ENCODE data around the gene CNIH3.

DNA sequence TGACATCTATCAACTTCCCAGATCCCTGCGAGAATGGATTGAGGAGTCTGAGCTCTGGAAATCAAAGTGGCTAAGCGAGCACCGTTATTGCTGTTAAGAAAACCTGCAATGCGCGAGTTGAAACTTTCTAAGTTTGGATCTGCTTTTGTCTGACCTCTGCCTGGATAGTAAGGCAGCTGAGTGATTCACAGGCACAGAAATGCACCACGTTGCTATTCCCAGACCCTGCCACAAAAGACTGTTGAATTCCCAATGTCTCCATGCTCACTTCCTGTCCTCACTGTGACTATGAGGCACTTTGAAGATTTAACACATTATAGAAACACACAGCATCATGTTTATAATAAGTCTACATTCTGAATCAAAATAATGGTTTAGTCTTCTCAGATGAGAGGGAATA lies 27.1 kb upstream of the CNIH3 start:
- TF ChIP-seq GLIS3 (CRISPR knock-in tag; IDR thresholded peaks at IDR 0.05) = no peak
- no peak for TF ChIP-seq PPARA (CRISPR knock-in tag; IDR thresholded peaks at IDR 0.05; ENCODE audit: borderline replicate concordance)
- no peak for TF ChIP-seq SNAI2 (CRISPR knock-in tag; IDR thresholded peaks at IDR 0.05)
- TF ChIP-seq OSR1 (CRISPR knock-in tag; IDR thresholded peaks at IDR 0.05) = no peak
- TF ChIP-seq, protein P1, sequence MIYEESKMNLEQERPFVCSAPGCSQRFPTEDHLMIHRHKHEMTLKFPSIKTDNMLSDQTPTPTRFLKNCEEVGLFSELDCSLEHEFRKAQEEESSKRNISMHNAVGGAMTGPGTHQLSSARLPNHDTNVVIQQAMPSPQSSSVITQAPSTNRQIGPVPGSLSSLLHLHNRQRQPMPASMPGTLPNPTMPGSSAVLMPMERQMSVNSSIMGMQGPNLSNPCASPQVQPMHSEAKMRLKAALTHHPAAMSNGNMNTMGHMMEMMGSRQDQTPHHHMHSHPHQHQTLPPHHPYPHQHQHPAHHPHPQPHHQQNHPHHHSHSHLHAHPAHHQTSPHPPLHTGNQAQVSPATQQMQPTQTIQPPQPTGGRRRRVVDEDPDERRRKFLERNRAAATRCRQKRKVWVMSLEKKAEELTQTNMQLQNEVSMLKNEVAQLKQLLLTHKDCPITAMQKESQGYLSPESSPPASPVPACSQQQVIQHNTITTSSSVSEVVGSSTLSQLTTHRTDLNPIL (CRISPR knock-in tag; IDR thresholded peaks at IDR 0.05; ENCODE audit: low read depth) = no peak
- no peak for TF ChIP-seq ARNTL (CRISPR knock-in tag; IDR thresholded peaks at IDR 0.05; ENCODE audit: borderline replicate concordance, low read depth)
- TF ChIP-seq, protein P2, sequence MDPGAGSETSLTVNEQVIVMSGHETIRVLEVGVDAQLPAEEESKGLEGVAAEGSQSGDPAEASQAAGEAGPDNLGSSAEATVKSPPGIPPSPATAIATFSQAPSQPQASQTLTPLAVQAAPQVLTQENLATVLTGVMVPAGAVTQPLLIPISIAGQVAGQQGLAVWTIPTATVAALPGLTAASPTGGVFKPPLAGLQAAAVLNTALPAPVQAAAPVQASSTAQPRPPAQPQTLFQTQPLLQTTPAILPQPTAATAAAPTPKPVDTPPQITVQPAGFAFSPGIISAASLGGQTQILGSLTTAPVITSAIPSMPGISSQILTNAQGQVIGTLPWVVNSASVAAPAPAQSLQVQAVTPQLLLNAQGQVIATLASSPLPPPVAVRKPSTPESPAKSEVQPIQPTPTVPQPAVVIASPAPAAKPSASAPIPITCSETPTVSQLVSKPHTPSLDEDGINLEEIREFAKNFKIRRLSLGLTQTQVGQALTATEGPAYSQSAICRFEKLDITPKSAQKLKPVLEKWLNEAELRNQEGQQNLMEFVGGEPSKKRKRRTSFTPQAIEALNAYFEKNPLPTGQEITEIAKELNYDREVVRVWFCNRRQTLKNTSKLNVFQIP (CRISPR knock-in tag; IDR thresholded peaks at IDR 0.05; ENCODE audit: borderline replicate concordance, low read depth) = no peak
- no peak for TF ChIP-seq PATZ1 (CRISPR knock-in tag; IDR thresholded peaks at IDR 0.05; ENCODE audit: borderline replicate concordance)
- TF ChIP-seq ZNF8 (CRISPR knock-in tag; IDR thresholded peaks at IDR 0.05) = no peak
- no peak for TF ChIP-seq ZFP30 (CRISPR knock-in tag; IDR thresholded peaks at IDR 0.05)
- TF ChIP-seq ESRRG (CRISPR knock-in tag; IDR thresholded peaks at IDR 0.05) = no peak
- no peak for TF ChIP-seq ZC3H10 (CRISPR knock-in tag; IDR thresholded peaks at IDR 0.05)
- TF ChIP-seq ZNF565 (CRISPR knock-in tag; conservative IDR thresholded peaks at IDR 0.05; ENCODE audit: low read depth) = no peak
- TF ChIP-seq CSDC2 (CRISPR knock-in tag; IDR thresholded peaks at IDR 0.05) = no peak

Measured in SK-N-SH treated with all-trans-retinoic acid at 6 μM for 48 hours (cell line).